ENCODE measurements around the gene OSBPL3. TPM values are rescaled to one million over a fixed set of nuclear protein-coding genes. Genes with fewer than 3 reads are reported as not detected.

Gene OSBPL3
- polyA plus RNA-seq, 3 donors, result 2.6 to 9.2 (median 3.7) TPM

DNA sequence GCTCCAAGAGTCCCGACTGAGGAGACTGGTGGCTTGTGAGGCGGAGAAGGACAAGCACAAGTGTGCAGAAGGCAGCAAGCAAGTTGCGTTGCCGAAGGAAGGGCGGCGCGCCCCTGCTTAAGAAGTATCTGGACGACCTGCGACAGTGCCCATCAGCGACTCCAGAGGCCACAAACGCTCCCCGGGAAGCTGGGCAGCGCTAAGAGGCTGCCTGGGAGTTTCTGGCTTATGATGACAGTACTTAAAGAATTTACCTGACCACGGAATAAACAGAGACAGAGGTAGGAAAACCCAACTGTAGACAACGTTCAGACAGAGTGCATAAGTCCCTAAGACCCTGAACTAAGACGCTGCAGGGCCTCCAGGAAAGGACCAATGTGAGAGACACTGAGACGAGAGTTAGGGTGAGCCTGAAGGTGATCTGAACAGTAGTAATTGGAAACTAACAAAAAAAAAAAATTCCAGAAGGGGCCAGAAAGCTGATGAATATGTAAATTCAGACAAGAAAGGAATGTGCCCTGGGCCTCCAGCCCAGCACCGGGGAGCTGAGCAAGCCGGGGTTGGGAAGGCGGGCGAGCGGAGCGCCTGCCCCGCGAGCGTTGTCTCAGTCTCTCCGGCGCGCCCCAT is 1.0 kb downstream of the OSBPL3 start:
- H3K27ac Mint-ChIP-seq, result peak overlapping the region in 5 of 7 donors; percentile 10 to 72 (median 54)
- Histone ChIP-seq H3K27ac (ENCODE audit: low read depth in 1 of 2, low read length in 2 of 2) (peak overlapping the region in 1 of 2 donors; percentile 57), H3K27me3 (ENCODE audit: control insufficient read depth in 2 of 2, insufficient read depth in 2 of 2, low read length in 2 of 2) (peaks cover 4 to 11% of the 10 kb centered on the region in 2 donors), H3K79me2 (ENCODE audit: insufficient read depth, low read length) (peaks cover 14% of the 10 kb centered on the region), H3K4me3 (replicated peaks in 1 of 3; ENCODE audit: low read depth in 2 of 3, low read length in 3 of 3) (peak overlapping the region; percentile 49 to 93 (median 74)), H2AFZ (ENCODE audit: insufficient read depth, low read depth, low read length, poor library complexity, severe bottlenecking) (peak overlapping the region; percentile 96), H3K36me3 (replicated peaks in 1 of 2; ENCODE audit: control insufficient read depth in 1 of 2, insufficient read depth in 2 of 2, low read length in 2 of 2) (no peaks in the 10 kb centered on the region), H3K4me1 (ENCODE audit: control insufficient read depth in 1 of 2, insufficient read depth in 2 of 2, low read length in 2 of 2) (peaks cover 29 to 45% of the 10 kb centered on the region in 2 donors), H3K4me2 (replicated peaks; ENCODE audit: extremely low read depth, low read length, poor library complexity, severe bottlenecking) (peak overlapping the region; percentile 99), H3K9me3 (replicated peaks in 1 of 2; ENCODE audit: control insufficient read depth in 1 of 2, insufficient read depth in 1 of 2, low read length in 2 of 2) (no peaks in the 10 kb centered on the region), H4K20me1 (ENCODE audit: insufficient read depth, low read length) (peaks cover 8% of the 10 kb centered on the region), H3K9ac (ENCODE audit: insufficient read depth, low read length, poor library complexity, severe bottlenecking) (peak overlapping the region; percentile 83)
- peaks cover 14 to 25% (median 14%) of the 10 kb centered on the region in 3 donors for H3K27me3 Mint-ChIP-seq (ENCODE audit: low read depth in 3 of 3)
- peaks cover 0 to 2% (median 0%) of the 10 kb centered on the region in 7 donors for H3K9me3 Mint-ChIP-seq
- H3K4me3 Mint-ChIP-seq, result peak overlapping the region; percentile 94 to 98
- peaks cover 40% of the 10 kb centered on the region for H3K4me1 Mint-ChIP-seq
- TF ChIP-seq, protein P1, sequence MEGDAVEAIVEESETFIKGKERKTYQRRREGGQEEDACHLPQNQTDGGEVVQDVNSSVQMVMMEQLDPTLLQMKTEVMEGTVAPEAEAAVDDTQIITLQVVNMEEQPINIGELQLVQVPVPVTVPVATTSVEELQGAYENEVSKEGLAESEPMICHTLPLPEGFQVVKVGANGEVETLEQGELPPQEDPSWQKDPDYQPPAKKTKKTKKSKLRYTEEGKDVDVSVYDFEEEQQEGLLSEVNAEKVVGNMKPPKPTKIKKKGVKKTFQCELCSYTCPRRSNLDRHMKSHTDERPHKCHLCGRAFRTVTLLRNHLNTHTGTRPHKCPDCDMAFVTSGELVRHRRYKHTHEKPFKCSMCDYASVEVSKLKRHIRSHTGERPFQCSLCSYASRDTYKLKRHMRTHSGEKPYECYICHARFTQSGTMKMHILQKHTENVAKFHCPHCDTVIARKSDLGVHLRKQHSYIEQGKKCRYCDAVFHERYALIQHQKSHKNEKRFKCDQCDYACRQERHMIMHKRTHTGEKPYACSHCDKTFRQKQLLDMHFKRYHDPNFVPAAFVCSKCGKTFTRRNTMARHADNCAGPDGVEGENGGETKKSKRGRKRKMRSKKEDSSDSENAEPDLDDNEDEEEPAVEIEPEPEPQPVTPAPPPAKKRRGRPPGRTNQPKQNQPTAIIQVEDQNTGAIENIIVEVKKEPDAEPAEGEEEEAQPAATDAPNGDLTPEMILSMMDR (IDR thresholded peaks at IDR 0.05), result no peak
- 35% methylated on average over 25 of the region's 29 CpGs for WGBS (ENCODE audit: insufficient coverage)
- DNase-seq, result no peak
- H3K36me3 Mint-ChIP-seq, result peaks cover 2 to 16% of the 10 kb centered on the region in 2 donors
- intact Hi-C loops (cut with micrococcal nuclease), result no loop called here

DNA sequence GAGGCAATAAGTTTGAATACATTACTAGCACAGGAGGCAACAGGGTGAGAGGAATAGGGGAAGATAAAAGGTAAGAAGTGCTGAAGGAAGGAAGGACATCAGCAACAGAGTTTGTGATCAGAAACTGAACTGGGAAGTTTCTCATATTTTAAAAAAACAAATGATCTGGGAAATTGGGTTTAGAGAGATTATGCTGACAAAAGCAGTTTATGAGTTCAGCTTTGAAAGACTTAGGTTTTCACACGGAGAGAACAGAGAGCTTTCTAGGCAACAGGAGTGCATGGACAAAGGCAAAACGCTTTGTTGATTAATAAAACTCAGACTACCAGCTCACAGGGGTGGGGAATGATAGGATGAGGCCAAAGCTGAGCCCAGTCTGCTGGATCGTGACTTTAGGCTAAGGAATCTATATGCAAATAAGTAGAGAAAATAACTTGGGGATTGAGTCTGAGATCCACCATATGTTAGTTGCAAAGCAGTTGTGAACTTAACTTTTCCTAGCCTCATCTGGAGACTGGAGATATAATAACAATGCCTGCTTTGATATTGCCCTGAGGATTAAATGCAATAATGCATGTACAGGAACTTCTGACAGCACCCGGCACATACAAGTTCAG is 4.2 kb downstream of the OSBPL3 start:
- DNase-seq, result no peak
- H3K9ac ChIP-seq (ENCODE audit: insufficient read depth, low read length, poor library complexity, severe bottlenecking), result no peak overlapping the region
- H2AFZ ChIP-seq (ENCODE audit: insufficient read depth, low read depth, low read length, poor library complexity, severe bottlenecking), result no peak overlapping the region
- WGBS (ENCODE audit: insufficient coverage), result 100% methylated on average over 2 of the region's 4 CpGs
- Mint-ChIP-seq H3K36me3 (peaks cover 2 to 16% of the 10 kb centered on the region in 2 donors), H3K4me1 (peaks cover 26% of the 10 kb centered on the region), H3K4me3 (no peak overlapping the region), H3K9me3 (peaks cover 0 to 1% (median 0%) of the 10 kb centered on the region in 7 donors), H3K27ac (peak overlapping the region in 1 of 7 donors; percentile 8), H3K27me3 (ENCODE audit: low read depth in 3 of 3) (peaks cover 11 to 21% (median 14%) of the 10 kb centered on the region in 3 donors)
- no peak overlapping the region for H3K4me3 ChIP-seq (replicated peaks in 1 of 3; ENCODE audit: low read depth in 2 of 3, low read length in 3 of 3)
- TF ChIP-seq, protein P1 (IDR thresholded peaks at IDR 0.05), result no peak
- H3K79me2 ChIP-seq (ENCODE audit: insufficient read depth, low read length), result peaks cover 17% of the 10 kb centered on the region
- no peaks in the 10 kb centered on the region for H3K9me3 ChIP-seq (replicated peaks in 1 of 2; ENCODE audit: control insufficient read depth in 1 of 2, insufficient read depth in 1 of 2, low read length in 2 of 2)
- H3K27ac ChIP-seq (ENCODE audit: low read depth in 1 of 2, low read length in 2 of 2), result no peak overlapping the region
- H3K36me3 ChIP-seq (replicated peaks in 1 of 2; ENCODE audit: control insufficient read depth in 1 of 2, insufficient read depth in 2 of 2, low read length in 2 of 2), result no peaks in the 10 kb centered on the region
- H3K4me1 ChIP-seq (ENCODE audit: control insufficient read depth in 1 of 2, insufficient read depth in 2 of 2, low read length in 2 of 2), result peaks cover 10 to 22% of the 10 kb centered on the region in 2 donors
- H3K4me2 ChIP-seq (replicated peaks; ENCODE audit: extremely low read depth, low read length, poor library complexity, severe bottlenecking), result no peak overlapping the region
- H4K20me1 ChIP-seq (ENCODE audit: insufficient read depth, low read length), result peaks cover 8% of the 10 kb centered on the region
- peaks cover 4 to 11% of the 10 kb centered on the region in 2 donors for H3K27me3 ChIP-seq (ENCODE audit: control insufficient read depth in 2 of 2, insufficient read depth in 2 of 2, low read length in 2 of 2)
- intact Hi-C loops (cut with micrococcal nuclease), result no loop called here
